Esophagus squamous epithelium (tissue), 4 donors: Measurements from ENCODE around the gene LDLRAD4.

ENCODE experiments used
- CTCF ChIP-seq, 6 experiments: fragments of 450-650 bp in 4 of 6; fragments of 200-600 bp in 2 of 6; sonication (generic) in 2 of 6; IDR thresholded peaks; one replicate each; pipeline ENCODE4 v1.5.1; 2016 to 2019; ENCODE audit warnings: antibody characterized with exemption in 6 of 6, mild to moderate bottlenecking in 4 of 6, moderate library complexity in 4 of 6
- POLR2A ChIP-seq, 4 donors: fragments of 450-650 bp; IDR thresholded peaks; one replicate each; pipeline ENCODE4 v1.6.1; 2017; ENCODE audit warnings: antibody characterized with exemption in 4 of 4, mild to moderate bottlenecking in 4 of 4, moderate library complexity in 3 of 4

- TF ChIP-seq CTCF (IDR thresholded peaks at IDR 0.05) (no peak), POLR2A (IDR thresholded peaks at IDR 0.05) (no peak)
Measured at GRCh38 chr18:13465476-13465875, 246.9 kb downstream of the LDLRAD4 start.
